ENCODE measurements around the gene GPR84. TPM values are rescaled to one million over a fixed set of nuclear protein-coding genes. Genes with fewer than 3 reads are reported as not detected.
"Not testable (repeated sequence)": the region's sequence is repeated elsewhere in the genome, so short reads cannot be mapped to it uniquely, and the experiment has no call there.

GPR84 gene
- total and polyA plus RNA-seq, 12 donors, result 0.18 to 6.8 (median 1.2) TPM; not detected in 1

DNA sequence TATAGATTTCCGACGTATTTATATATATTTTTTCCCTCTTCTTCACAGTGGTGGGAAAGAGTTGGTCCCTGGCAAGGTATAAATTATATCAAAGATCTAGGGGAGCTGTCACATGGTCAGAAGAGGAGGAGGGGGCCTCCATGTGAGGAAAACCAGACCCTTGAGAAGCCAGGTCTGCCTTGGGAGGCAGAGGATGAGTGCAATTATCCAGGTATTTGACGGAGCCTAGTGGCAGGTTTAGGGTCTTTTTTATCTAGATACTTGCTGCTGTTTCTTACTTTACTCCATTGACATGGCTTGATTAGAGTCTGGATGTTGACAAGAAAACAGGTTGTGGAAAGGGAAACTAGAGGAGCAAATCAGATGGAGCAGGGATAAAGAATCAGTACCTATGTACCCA, 33.8 kb downstream of the GPR84 start:
- no peaks in the 10 kb centered on the region for H3K27me3 ChIP-seq
- H3K4me3 ChIP-seq, result no peak overlapping the region
- H3K36me3 ChIP-seq (replicated peaks in 1 of 2), result no peaks in the 10 kb centered on the region
- H3K4me1 ChIP-seq (replicated peaks in 1 of 2), result peaks cover 0 to 70% of the 10 kb centered on the region in 2 donors
- H3K9me3 ChIP-seq (replicated peaks in 1 of 3), result no peaks in the 10 kb centered on the region
- 66 to 78% (median 72%) methylated on average over 3 of the region's 3 CpGs for WGBS, 4 donors
- no peak for DNase-seq
- TF ChIP-seq POLR2A (IDR thresholded peaks at IDR 0.05), result no peak
- TF ChIP-seq, protein P1, sequence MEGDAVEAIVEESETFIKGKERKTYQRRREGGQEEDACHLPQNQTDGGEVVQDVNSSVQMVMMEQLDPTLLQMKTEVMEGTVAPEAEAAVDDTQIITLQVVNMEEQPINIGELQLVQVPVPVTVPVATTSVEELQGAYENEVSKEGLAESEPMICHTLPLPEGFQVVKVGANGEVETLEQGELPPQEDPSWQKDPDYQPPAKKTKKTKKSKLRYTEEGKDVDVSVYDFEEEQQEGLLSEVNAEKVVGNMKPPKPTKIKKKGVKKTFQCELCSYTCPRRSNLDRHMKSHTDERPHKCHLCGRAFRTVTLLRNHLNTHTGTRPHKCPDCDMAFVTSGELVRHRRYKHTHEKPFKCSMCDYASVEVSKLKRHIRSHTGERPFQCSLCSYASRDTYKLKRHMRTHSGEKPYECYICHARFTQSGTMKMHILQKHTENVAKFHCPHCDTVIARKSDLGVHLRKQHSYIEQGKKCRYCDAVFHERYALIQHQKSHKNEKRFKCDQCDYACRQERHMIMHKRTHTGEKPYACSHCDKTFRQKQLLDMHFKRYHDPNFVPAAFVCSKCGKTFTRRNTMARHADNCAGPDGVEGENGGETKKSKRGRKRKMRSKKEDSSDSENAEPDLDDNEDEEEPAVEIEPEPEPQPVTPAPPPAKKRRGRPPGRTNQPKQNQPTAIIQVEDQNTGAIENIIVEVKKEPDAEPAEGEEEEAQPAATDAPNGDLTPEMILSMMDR (IDR thresholded peaks at IDR 0.05), result no peak
- H3K27ac ChIP-seq, result no peak overlapping the region
- intact Hi-C loops (cut with DNase I), result no loop called here

DNA sequence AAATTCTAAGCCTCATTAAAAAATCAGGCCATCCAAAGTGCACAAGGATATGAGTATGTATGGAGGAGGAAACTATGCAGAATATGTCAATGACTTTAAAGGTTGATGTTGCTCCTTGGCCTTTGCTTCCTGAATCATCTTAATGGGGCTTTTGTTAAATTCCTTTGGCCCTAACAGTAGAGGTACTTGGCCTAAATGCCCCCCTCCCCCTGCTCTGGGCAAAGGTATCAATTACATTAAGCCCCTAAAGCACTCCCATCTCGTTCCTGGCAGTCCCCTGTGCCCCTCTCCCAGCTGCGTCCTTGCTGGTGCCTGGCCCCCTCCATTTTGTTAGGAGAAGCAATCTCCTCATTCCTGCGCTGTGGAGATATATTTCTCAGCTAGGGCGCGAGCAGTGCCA, 34.5 kb downstream of the GPR84 start:
- Histone ChIP-seq H3K9me3 (replicated peaks in 1 of 3) (no peaks in the 10 kb centered on the region), H3K27ac (no peak overlapping the region), H3K36me3 (replicated peaks in 1 of 2) (no peaks in the 10 kb centered on the region), H3K4me1 (replicated peaks in 1 of 2) (peaks cover 0 to 70% of the 10 kb centered on the region in 2 donors), H3K27me3 (no peaks in the 10 kb centered on the region), H3K4me3 (no peak overlapping the region)
- 78 to 90% (median 85%) methylated on average over 5 of the region's 5 CpGs for WGBS, 4 donors
- intact Hi-C loops (cut with DNase I), result no loop called here
- TF ChIP-seq, protein P1 (IDR thresholded peaks at IDR 0.05), result no peak
- no peak for TF ChIP-seq POLR2A (IDR thresholded peaks at IDR 0.05)
- DNase-seq, result no peak

DNA sequence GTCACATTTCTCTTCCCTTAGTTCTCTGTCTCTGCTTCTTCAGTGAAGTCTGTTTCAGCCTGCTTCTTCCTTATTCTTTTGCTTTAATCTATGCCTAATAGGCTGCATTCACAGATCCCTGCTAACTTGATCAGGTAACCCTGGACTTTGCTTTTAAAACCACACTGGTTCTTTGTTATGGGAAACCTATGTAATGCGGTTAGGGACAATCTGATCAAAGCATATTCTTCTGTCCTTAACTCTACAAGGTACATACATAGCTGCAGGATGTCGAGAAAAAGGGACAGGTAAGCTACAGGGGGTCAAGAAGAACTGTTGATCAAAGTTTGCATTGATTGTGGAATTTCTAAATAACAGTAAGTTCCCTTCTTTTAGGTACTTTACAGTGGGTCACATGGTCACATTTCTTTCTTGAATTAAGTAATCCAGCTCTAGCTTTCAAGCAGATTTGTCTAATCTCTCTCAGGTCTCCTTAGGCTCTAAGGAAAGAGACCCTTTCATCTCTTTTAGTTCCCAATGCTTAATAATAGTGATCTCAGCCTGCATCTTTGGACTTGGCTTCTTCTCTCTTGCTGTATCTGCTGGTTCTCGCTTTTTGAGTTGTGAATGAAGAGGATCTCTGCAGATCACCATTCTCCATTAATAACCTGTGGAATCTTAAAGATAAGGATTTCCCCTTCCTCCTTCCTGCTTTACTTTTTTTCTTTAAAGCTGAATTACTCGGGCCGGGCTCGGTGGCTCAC, 35.5 kb downstream of the GPR84 start:
- WGBS, 4 donors, result 80 to 86% (median 84%) methylated on average over 6 of the region's 6 CpGs
- H3K4me1 ChIP-seq (replicated peaks in 1 of 2), result peaks cover 0 to 70% of the 10 kb centered on the region in 2 donors

DNA sequence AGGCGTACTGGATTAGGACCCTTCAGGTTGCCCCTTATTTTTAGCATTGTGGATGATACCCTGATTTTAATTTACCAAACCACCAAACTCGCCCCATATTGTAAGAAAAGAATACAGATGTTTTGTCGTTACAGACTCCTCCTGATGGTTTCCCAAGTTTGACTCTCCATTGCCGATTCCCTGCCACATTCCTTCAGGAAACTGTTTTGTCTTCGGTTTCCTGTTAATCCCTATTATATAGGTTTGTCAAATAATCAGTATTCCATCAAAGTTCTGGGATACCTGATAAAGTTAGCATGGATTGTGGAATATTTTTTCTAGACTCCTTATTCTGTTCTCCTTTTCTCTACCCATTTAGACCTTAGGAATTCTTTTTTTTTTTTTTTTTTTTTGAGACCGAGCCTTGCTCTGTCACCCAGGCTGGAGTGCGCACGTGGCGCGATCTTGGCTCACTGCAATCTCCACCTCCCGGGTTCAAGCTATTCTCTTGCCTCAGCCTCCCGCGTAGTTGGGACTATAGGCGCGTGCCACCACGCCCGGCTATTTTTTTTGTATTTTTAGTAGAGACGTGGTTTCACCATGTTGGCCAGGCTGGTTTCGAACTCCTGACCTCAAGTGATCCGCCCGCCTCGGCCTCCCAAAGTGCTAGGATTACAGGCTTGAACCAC, 38.7 kb downstream of the GPR84 start:
- intact Hi-C loops (cut with DNase I); H3K27me3 ChIP-seq; H3K9me3 ChIP-seq (replicated peaks in 1 of 3); DNase-seq; H3K36me3 ChIP-seq (replicated peaks in 1 of 2): not testable (repeated sequence)
- H3K4me3 ChIP-seq, result peak overlapping the region; percentile 12 to 70 (median 64)
- H3K4me1 ChIP-seq (replicated peaks in 1 of 2), result peaks cover 0 to 48% of the 10 kb centered on the region in 2 donors
- WGBS, 4 donors, result 45 to 52% (median 47%) methylated on average over 22 of the region's 22 CpGs
- H3K27ac ChIP-seq, result peak overlapping the region; percentile 45 to 91 (median 79)

More for the DNA sequence above, 35.5 kb downstream of the GPR84 start:
- intact Hi-C loops (cut with DNase I), result no loop called here
- Histone ChIP-seq H3K27me3 (no peaks in the 10 kb centered on the region), H3K9me3 (replicated peaks in 1 of 3) (no peaks in the 10 kb centered on the region), H3K36me3 (replicated peaks in 1 of 2) (no peaks in the 10 kb centered on the region), H3K4me3 (no peak overlapping the region), H3K27ac (no peak overlapping the region)
- TF ChIP-seq, protein P1 (IDR thresholded peaks at IDR 0.05), result no peak
- TF ChIP-seq POLR2A (IDR thresholded peaks at IDR 0.05), result no peak
- DNase-seq, result no peak

Data from adrenal gland (tissue), 12 donors.